ENCODE measurements around the gene PITPNM1.
"Not testable (repeated sequence)": the region's sequence is repeated elsewhere in the genome, so short reads cannot be mapped to it uniquely, and the experiment has no call there.

PITPNM1 gene

DNA sequence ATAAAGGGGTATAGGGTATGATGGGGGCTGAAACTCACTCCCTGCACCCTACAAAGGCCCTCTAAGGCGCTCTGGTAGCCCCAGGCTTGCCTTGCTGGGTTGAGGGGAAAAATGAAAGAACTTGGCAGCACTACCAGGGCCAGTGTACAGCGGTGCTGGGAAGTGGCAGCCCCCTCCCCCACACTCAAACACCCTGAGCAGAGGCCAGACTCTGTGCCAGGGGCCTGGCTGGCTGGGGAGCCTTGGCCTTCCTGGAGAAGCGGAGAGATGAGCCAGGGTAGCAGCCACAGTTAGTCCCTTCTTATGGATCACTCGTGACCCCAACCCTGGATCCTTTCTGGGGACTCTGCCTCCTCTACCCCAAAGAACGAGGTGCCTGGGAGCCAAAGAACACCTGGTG is 38.8 kb downstream of the PITPNM1 start:
- TF ChIP-seq EZH2phosphoT487 (IDR thresholded peaks at IDR 0.05; ENCODE audit: borderline replicate concordance) (no peak), CTCF (conservative IDR thresholded peaks at IDR 0.05; ENCODE audit: low read length) (no peak)
- Histone ChIP-seq H3K4me3 (ENCODE audit: low read length, poor library complexity, severe bottlenecking) (no peak overlapping the region), H3F3A (ENCODE audit: low read depth) (peaks cover 4% of the 10 kb centered on the region; the same call in 1 of the 2 replicates), H3K9me2 (replicated peaks; ENCODE audit: low read depth, low read length) (no peaks in the 10 kb centered on the region), H3K4me1 (ENCODE audit: insufficient read depth, low read length, poor library complexity, severe bottlenecking) (peaks cover 47% of the 10 kb centered on the region), H3K9ac (ENCODE audit: low read depth, low read length, poor library complexity, severe bottlenecking) (peak overlapping the region; percentile 3), H3K9me3 (ENCODE audit: insufficient read depth, low read depth, low read length) (no peaks in the 10 kb centered on the region), H3K4me2 (ENCODE audit: low read depth, low read length, poor library complexity, severe bottlenecking) (peak overlapping the region; percentile 97), H3K27me3 (ENCODE audit: insufficient read depth, low read length, poor library complexity, severe bottlenecking) (no peaks in the 10 kb centered on the region), H2AFZ (ENCODE audit: low read length) (no peak overlapping the region), H3K36me3 (ENCODE audit: insufficient read depth, low read length) (no peaks in the 10 kb centered on the region), H3K79me2 (ENCODE audit: insufficient read depth, low read length) (peaks cover 41% of the 10 kb centered on the region), H4K20me1 (ENCODE audit: insufficient read depth, low read length, poor library complexity, severe bottlenecking) (no peaks in the 10 kb centered on the region)

- not testable (repeated sequence) for H3K27me3 ChIP-seq (ENCODE audit: insufficient read depth, low read length, poor library complexity, severe bottlenecking); H3K9me2 ChIP-seq (replicated peaks; ENCODE audit: low read depth, low read length); H2AFZ ChIP-seq (ENCODE audit: low read length); H3K9me3 ChIP-seq (ENCODE audit: insufficient read depth, low read depth, low read length); H3K36me3 ChIP-seq (ENCODE audit: insufficient read depth, low read length); H3F3A ChIP-seq (ENCODE audit: low read depth); H4K20me1 ChIP-seq (ENCODE audit: insufficient read depth, low read length, poor library complexity, severe bottlenecking)
- H3K4me3 ChIP-seq (ENCODE audit: low read length, poor library complexity, severe bottlenecking): peak overlapping the region; percentile 90
- peaks cover 47% of the 10 kb centered on the region for H3K4me1 ChIP-seq (ENCODE audit: insufficient read depth, low read length, poor library complexity, severe bottlenecking)
- H3K9ac ChIP-seq (ENCODE audit: low read depth, low read length, poor library complexity, severe bottlenecking): peak overlapping the region; percentile 98
- H3K4me2 ChIP-seq (ENCODE audit: low read depth, low read length, poor library complexity, severe bottlenecking): peak overlapping the region; percentile 92
- peaks cover 41% of the 10 kb centered on the region for H3K79me2 ChIP-seq (ENCODE audit: insufficient read depth, low read length)
Measured at GRCh38 chr11:67465530-67465929, 39.6 kb downstream of the PITPNM1 start.

GRCh38 chr11:67465189-67465510 is 40.0 kb downstream of the PITPNM1 start:
- peak overlapping the region; percentile 92 for H3K4me2 ChIP-seq (ENCODE audit: low read depth, low read length, poor library complexity, severe bottlenecking)
- peak overlapping the region; percentile 63; the same call in 1 of the 2 replicates for H2AFZ ChIP-seq (ENCODE audit: low read length)
- no peaks in the 10 kb centered on the region for H3K36me3 ChIP-seq (ENCODE audit: insufficient read depth, low read length)
- no peaks in the 10 kb centered on the region for H3K9me2 ChIP-seq (replicated peaks; ENCODE audit: low read depth, low read length)
- H3K79me2 ChIP-seq (ENCODE audit: insufficient read depth, low read length): peaks cover 41% of the 10 kb centered on the region
- H3K9me3 ChIP-seq (ENCODE audit: insufficient read depth, low read depth, low read length): no peaks in the 10 kb centered on the region
- peak overlapping the region; percentile 98 for H3K9ac ChIP-seq (ENCODE audit: low read depth, low read length, poor library complexity, severe bottlenecking)
- H3K4me1 ChIP-seq (ENCODE audit: insufficient read depth, low read length, poor library complexity, severe bottlenecking): peaks cover 47% of the 10 kb centered on the region
- no peaks in the 10 kb centered on the region for H3K27me3 ChIP-seq (ENCODE audit: insufficient read depth, low read length, poor library complexity, severe bottlenecking)
- TF ChIP-seq EZH2phosphoT487 (IDR thresholded peaks at IDR 0.05; ENCODE audit: borderline replicate concordance) (no peak), CTCF (conservative IDR thresholded peaks at IDR 0.05; ENCODE audit: low read length) (no peak)
- H3K4me3 ChIP-seq (ENCODE audit: low read length, poor library complexity, severe bottlenecking): peak overlapping the region; percentile 90
- H3F3A ChIP-seq (ENCODE audit: low read depth): peaks cover 4% of the 10 kb centered on the region; the same call in 1 of the 2 replicates
- no peaks in the 10 kb centered on the region for H4K20me1 ChIP-seq (ENCODE audit: insufficient read depth, low read length, poor library complexity, severe bottlenecking)

- H3K36me3 ChIP-seq (ENCODE audit: insufficient read depth, low read length): no peaks in the 10 kb centered on the region
- H3K9ac ChIP-seq (ENCODE audit: low read depth, low read length, poor library complexity, severe bottlenecking): peak overlapping the region; percentile 98
- no peaks in the 10 kb centered on the region for H3K9me3 ChIP-seq (ENCODE audit: insufficient read depth, low read depth, low read length)
- H3F3A ChIP-seq (ENCODE audit: low read depth): peaks cover 4% of the 10 kb centered on the region; the same call in 1 of the 2 replicates
- H3K9me2 ChIP-seq (replicated peaks; ENCODE audit: low read depth, low read length): no peaks in the 10 kb centered on the region
- peak overlapping the region; percentile 90 for H3K4me3 ChIP-seq (ENCODE audit: low read length, poor library complexity, severe bottlenecking)
- no peak for TF ChIP-seq CTCF (conservative IDR thresholded peaks at IDR 0.05; ENCODE audit: low read length)
- TF ChIP-seq EZH2phosphoT487 (IDR thresholded peaks at IDR 0.05; ENCODE audit: borderline replicate concordance): no peak
- H4K20me1 ChIP-seq (ENCODE audit: insufficient read depth, low read length, poor library complexity, severe bottlenecking): no peaks in the 10 kb centered on the region
- no peaks in the 10 kb centered on the region for H3K27me3 ChIP-seq (ENCODE audit: insufficient read depth, low read length, poor library complexity, severe bottlenecking)
- H3K79me2 ChIP-seq (ENCODE audit: insufficient read depth, low read length): peaks cover 41% of the 10 kb centered on the region
- peak overlapping the region; percentile 68 for H2AFZ ChIP-seq (ENCODE audit: low read length)
- peak overlapping the region; percentile 92 for H3K4me2 ChIP-seq (ENCODE audit: low read depth, low read length, poor library complexity, severe bottlenecking)
- H3K4me1 ChIP-seq (ENCODE audit: insufficient read depth, low read length, poor library complexity, severe bottlenecking): peaks cover 46% of the 10 kb centered on the region
Measured at GRCh38 chr11:67464411-67465188, 40.6 kb downstream of the PITPNM1 start.

Measured in Loucy (cell line).